NCI-H345 (cell line): ENCODE measurements around the gene SORCS2.

Source experiments
- DNase-seq: peaks from one replicate; lab custom pipeline; 2025; lab: John Stamatoyannopoulos, UW

SORCS2 gene

GRCh38 chr4:7712021-7712671 is 519.8 kb downstream of the SORCS2 start:
- no peak for DNase-seq

- no peak for DNase-seq
Observed at GRCh38 chr4:7713757-7714156, 521.4 kb downstream of the SORCS2 start.

- DNase-seq, result no peak
Observed at GRCh38 chr4:7714176-7714575, 521.8 kb downstream of the SORCS2 start.

DNA sequence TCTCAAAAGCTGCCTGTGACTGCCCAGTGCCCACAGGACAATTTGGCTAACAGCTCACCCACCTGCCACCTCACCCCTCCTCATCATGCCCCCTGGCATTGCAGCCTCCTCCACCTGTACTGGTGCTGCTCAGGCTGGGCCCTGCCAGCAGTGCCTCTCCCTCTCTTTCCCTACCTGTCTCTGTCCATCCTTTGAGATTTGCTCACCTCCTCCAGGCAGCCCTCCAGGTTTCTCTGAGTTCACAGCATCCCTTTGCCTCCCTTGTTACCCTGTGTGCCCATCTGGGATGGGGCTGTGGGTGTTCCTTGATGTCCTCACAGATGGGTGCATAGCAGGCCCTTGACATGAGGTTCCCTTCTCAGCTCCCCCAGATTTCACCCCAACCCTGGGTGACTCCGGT is 522.4 kb downstream of the SORCS2 start:
- DNase-seq, result no peak

DNA sequence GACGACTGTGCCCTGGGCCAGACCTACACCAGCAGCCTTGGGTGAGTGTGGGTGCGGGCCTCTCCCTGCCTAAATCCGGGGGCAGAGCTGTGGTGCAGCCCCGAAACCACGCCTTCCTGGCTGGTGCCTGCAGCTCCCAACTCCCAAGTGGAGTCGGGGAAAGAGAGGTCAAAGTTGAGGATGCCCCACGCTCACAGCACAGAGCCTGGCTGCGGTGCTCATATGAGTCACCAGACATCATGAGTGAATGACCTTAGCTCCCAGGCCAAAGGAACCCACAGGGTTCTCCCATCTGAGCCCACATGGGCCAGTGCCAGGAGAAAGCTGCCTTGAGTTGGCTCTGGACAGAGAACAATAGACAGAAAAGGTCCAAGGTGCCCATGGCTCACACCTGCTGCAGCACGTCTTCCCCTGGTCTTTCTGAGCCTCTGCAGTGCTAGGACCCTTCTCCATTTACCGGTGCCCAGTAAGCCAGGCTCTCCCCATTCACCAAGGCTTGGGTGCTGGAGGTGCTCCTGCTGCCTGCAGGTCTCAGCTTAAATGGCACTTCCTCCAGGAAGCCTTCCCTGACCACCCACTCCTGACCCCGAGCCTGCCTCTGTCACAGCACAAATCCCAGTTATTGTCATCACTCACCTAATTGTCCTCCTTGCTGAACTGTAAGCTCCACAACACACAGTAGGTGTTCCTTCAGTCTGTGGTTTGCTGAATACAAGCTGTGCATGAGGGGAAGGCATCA is 523.1 kb downstream of the SORCS2 start:
- no peak for DNase-seq

DNA sequence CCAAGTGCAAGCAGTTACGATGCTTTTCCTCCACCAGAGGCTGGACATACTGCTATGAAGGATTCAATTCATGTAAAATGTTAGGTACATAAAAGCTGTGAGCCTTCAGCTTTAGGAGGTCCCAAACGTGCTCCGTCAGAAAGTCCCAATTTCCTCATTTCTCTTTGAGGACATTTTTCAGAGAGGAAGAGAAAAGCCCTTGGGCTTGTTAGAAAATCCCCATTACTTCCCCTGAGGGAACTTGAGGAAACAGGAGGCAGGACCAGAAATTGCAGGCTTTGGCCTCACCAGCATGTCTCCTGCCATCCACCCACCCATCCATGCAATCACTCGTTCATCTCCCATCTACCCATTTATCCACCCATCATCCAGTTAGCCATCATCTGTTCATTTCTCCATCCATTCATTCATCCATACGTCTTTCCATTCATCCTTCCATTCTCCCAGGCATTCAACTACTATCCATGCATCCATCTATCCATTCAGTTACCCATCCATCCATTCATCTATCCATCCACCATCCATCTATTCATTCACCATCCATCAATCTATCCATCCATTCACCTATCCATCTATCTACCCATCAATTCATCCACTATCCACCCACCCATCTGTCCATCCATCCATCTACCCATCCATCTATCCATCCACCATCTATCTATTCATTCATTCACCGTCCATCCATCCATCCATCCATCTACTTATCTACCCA is 523.8 kb downstream of the SORCS2 start:
- no peak for DNase-seq

DNA sequence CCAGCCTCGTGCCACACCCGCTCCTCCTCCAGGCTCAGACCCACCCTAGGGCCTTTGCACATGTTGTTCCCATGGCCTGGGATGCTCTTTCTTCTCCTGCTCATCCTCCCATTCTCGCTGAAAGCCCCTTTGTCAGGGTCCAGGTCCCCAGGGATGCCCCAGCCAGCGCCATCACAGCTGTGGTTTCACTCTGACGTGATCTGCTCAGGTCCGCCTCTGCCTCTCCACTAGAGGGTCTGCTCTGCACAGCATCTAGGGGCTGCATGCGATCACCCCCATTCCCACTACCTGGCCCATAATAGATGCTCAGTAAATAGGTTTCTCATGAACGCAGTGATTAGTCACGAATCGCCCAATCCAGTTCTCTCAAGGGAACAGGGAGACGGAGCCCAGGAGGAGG is 524.8 kb downstream of the SORCS2 start:
- no peak for DNase-seq

DNA sequence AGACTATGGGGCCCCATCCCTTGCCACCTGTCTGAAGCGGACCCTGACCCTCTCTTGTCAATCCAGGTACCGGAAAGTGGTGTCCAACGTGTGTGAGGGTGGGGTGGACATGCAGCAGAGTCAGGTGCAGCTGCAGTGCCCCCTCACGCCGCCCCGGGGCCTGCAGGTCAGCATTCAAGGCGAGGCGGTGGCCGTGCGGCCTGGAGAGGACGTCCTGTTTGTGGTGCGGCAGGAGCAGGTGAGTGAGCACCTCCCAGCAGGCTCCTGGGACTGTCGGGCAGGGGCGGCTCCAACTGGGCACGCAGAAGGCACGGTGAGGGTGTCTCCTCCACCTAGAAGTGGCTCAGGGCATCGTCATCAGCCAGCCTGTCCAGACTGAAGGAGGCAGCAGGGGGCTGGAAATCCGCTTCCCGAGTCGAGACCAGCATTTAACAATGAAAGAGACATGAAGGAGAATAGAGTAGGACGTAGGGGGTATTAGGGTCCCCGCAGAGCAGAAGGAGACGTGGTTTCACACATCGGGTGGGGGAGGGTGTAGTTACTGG is 525.7 kb downstream of the SORCS2 start:
- DNase-seq, result no peak

- DNase-seq, result peak; percentile 54
Observed at GRCh38 chr4:7719354-7720174, 527.2 kb downstream of the SORCS2 start.

GRCh38 chr4:7721984-7722551 is 529.7 kb downstream of the SORCS2 start:
- DNase-seq, result no peak

GRCh38 chr4:7722766-7723387 is 530.5 kb downstream of the SORCS2 start:
- no peak for DNase-seq

GRCh38 chr4:7723625-7724024 is 531.3 kb downstream of the SORCS2 start:
- no peak for DNase-seq

DNA sequence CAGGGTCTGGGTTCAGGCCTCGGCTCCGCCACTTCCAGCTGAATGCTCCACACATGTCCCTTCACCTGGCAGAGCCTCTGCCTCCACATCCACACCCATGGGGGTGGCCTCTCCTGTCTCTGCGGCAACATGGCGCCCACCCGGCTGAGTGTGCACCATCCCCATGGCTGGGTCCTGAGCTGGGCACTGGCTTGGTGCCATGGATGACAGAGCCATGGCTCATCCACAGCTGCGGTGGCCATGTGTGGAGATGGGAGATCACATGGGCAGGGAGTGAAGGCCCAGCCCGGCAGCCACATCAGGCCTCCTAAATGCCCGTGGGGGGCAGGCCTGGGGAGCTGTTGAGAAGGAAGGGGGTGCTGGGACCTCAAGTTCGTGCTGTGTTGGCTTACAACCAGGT is 533.6 kb downstream of the SORCS2 start:
- no peak for DNase-seq

- DNase-seq, result no peak
Observed at GRCh38 chr4:7726665-7727413, 534.5 kb downstream of the SORCS2 start.

- no peak for DNase-seq
Observed at GRCh38 chr4:7727749-7728148, 535.4 kb downstream of the SORCS2 start.

DNA sequence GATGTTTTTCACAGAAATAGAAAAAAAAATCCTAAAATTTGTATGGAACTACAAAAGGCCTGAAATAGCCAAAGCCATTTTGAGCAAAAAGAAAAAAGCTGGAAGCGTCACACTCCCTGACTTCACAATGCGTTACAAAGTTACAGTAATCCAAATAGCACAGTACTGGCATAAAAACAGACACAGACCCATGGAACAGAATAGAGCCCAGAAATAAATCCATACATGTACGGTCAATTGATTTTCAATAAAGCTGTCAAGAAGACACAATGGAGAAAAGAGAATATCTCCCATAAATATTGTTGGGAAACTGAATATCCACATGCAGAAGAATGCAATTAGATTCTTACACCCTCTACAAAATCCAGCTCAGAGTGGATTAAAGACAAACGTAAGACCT is 539.1 kb downstream of the SORCS2 start:
- DNase-seq, result no peak

- no peak for DNase-seq
Observed at GRCh38 chr4:7732263-7732662, 539.9 kb downstream of the SORCS2 start.

- DNase-seq, result no peak
Observed at GRCh38 chr4:7733201-7733600, 540.9 kb downstream of the SORCS2 start.

DNA sequence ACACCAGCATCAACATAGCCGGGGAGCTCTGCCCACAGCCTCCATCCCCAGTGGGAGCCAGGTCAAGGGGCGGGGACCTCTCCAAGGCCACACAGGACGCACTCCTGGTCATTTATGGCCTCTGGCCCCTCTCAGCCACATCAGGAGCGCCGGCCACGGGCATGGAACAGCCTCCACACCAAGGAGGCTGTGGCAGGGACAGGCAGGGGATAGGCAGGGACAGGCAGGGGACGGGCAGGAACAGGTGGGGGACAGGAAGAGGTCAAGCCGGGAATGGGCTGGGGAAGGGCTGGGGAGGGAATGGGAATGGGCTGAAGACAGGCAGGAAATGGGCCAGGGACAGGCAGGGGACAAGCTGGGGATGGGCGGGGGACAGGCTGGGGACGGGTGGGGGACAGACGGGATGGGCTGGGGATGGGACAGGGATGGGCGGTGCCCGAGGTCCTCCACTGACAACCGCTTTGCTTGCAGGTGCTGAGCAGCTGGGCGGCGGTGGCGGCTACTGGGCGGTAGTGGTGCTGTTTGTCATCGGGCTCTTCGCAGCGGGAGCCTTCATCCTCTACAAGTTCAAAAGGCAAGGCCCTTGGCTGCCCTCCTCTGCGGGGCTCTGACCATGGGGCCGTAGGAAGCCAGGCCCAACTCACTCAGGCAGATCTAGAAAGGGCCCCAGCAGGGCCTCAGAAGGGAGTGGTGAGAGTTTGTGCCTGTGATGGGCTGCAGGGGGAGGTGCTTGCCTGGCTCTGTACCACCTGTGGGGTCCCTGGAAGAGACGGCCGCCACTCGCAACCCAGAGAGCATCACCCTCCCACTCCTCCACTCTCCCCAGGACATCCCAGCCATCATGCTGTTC is 541.7 kb downstream of the SORCS2 start:
- no peak for DNase-seq
